NCI-H748 treated with DMSO at 0.1 percent for 48 hours (cell line): Measurements from ENCODE around the gene CT45A9.
"Not testable (repeated sequence)": the region's sequence is repeated elsewhere in the genome, so short reads cannot be mapped to it uniquely, and the experiment has no call there.

ENCODE experiments used
- DNase-seq: peaks from one replicate; lab custom pipeline; 2025; lab: John Stamatoyannopoulos, UW

CT45A9 gene, protein sequence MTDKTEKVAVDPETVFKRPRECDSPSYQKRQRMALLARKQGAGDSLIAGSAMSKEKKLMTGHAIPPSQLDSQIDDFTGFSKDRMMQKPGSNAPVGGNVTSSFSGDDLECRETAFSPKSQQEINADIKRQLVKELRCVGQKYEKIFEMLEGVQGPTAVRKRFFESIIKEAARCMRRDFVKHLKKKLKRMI

DNA sequence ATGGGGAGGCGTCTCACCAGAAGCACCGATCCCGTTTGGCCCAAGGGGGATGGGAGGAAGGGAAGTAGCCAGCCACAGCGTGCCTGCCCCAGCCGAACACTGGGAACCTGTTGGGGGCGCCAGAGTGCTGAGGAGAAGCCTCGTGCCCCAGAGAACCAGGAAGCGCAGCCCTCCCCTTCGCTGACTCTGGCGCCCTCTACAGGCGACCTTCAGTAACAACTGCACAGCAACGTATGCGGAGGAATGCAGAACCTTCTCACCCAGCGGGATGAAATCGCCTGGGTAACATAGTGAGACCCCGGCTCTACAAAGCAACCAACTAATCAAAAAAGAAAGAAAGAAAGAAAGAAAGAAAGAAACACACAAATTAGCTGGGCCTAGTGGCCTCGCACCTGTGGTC is at the start of gene CT45A9:
Gene CT45A9 (minus strand): TSS at position 101 of the 400 bp plus-strand sequence. CDS start 3,751 bp downstream, outside the sequence.
- DNase-seq, result not testable (repeated sequence)

DNA sequence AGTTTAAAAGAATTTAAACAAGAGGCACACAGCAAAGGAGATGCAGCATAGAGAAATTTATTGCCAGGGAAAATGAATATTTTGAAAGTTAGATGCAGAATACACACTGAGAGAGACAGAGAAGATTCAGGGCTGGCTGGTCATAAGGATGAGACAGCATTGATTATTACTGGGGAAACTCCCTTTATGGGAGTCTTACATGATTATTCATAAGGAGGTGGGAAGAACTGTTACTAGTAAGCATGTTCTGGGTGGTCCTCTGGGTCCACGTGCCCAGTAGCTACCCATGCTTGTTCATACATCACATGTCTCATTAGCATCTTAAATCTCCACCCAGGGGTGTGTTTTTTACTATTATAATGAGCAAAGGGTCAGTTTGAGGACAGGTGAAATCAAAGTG is 48.9 kb upstream of the CT45A9 start:
- not testable (repeated sequence) for DNase-seq

DNA sequence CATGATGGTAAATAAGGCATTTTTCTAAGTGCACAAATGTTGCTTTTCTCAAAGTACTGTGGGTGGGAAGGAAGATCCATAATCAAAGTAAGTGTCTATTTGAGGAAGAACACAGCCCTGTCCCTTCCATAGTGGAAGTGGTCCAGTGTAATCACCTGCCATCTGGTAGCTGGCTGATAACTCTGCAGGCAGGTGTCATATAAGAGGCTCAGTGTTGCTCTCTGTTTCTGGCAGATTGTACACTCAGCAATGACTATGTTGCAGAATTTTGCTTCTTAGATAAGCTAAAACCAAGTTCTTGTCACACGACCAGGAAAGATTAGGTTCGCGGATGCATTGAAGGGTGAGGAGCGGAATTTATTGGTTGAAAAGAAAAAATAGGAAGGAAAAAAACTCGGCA is 42.8 kb upstream of the CT45A9 start:
- DNase-seq, result no peak

GRCh38 chrX:135910251-135910650 is 38.6 kb upstream of the CT45A9 start:
- no peak for DNase-seq

DNA sequence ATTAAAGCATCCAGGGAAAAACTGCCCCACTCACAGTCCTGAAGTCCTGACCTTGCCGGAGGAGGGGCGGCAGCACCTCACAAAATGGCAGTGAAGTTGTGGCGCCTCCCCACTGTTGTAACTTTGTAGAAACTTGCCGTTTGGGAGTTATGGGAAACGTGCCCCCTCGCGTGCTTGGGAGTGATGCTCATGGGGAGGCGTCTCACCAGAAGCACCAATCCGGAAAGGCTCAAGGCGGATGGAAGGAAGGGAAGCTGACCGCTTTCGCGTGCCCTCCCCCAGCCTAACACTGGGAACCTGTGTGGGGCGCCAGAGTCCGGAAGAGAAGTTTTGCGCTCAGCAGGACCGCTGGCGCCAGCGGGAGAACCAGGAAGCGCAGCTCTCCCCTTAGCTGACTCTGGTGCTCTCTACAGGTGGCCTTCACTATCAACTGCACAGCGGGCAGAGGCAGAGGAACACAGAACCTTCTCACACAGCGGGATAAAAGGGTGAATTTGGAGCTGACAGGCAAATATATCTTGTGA is 21.7 kb upstream of the CT45A9 start, which contains the start of the genes CT45A10 and SAGE1:
Gene CT45A10 (minus strand): TSS at position 151 of the 524 bp plus-strand sequence. CDS start 8,100 bp downstream, outside the sequence.
Gene SAGE1 (plus strand): TSS at position 423 of the 524 bp plus-strand sequence. CDS start 2,527 bp downstream, outside the sequence.
- DNase-seq, result no peak

DNA sequence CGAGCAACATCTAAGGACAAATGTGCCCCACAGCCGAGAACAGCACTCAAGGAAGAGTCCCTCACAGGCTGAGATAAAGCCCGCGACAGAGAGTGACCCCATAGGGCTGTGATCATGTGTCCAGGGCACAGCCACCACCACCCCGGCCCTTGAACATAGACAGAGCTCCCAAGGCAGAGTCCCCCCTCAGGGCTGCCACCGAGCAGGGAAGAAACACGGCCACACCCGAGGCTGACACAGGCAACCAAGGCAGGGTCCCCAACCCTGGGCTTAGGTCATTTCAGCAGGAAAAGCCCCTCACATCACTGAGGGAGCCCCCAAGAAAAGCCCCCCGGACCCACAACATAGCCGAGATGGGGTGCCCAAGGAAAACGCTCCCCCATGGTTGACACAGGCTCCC is 21.2 kb upstream of the CT45A9 start:
- DNase-seq, result no peak

DNA sequence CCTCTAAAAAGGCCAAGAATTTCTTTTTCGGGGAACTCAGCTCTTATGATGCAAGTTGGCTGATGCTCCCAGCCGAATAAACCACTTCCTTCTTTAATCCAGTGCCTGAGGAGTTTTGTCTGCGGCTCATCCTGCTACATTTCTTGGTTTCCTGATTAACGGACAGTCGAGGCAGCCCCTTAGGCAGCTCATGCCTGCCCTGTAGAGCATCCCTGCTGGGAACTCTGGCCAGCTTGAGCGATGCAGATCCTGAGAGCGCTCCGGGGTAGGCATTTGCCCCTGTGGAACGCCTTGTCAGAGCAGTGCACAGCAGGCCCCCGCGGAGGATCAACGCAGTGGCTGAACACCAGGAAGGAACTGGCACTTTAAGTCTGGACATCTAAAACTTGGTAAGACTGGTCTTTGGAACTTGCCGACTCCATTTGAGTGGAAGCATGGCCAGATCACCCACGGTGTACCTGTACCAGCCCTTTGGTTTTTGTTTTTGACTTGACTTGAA is 18.5 kb upstream of the CT45A9 start:
- DNase-seq, result no peak

DNA sequence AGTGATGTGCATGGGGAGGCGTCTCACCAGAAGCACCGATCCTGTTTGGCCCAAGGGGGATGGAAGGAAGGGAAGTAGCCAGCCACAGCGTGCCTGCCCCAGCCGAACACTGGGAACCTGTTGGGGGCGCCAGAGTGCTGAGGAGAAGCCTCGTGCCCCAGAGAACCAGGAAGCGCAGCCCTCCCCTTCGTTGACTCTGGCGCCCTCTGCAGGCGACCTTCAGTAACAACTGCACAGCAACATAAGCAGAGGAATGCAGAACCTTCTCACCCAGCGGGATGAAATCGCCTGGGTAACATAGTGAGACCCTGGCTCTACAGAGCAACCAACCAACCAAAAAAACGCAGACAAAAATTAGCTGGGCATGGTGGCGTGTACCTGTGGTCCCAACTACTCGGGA is 17.4 kb upstream of the CT45A9 start:
- peak; percentile 2 for DNase-seq

DNA sequence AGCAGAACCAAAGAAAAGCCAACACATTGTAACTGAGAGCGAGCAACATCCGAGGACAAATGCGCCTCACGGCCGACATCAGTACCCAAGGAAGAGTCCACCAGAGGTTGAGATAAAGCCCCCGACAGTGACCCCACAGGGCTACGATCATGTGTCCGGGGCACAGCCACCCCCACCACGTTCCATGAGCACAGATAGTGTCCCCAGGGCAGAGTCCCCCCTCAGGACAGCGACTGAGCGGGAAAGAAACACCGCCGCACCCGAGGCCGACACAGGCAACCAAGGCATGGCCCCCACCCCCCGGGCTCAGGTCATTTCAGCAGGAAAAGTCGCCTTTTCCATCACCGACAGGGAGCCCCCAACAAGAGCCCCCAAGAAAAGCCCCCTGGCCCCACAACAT is 16.6 kb upstream of the CT45A9 start:
- not testable (repeated sequence) for DNase-seq

DNA sequence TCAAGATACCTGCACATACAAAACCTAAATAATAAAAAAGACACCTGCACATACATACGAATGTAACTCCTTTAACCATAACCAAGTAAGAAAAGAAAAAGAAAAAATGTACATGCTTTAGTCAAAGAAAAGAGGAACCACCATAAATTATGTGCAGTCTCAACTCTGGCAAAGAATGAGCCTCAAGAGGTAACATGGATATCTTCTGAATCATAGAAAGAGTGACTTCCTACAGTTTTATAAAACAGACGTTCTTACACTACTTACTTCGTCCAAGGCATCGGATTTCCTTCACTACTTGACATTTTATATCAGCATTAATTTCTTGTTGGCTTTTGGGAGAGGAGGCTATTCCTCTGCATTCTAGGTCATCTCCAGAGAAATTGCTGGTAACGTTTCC is 11.1 kb upstream of the CT45A9 start:
- not testable (repeated sequence) for DNase-seq

GRCh38 chrX:135854438-135854837 is 17.2 kb downstream of the CT45A9 start, which contains the start of gene CT45A8:
TSS of gene CT45A8 (minus strand) at chrX:135854538. CDS start at chrX:135850783, 3,755 bp downstream.
- not testable (repeated sequence) for DNase-seq

GRCh38 chrX:135837180-135837579 is 34.4 kb downstream of the CT45A9 start, which contains the start of gene CT45A7:
TSS of gene CT45A7 (minus strand) at chrX:135837280. CDS start at chrX:135833533, 3,747 bp downstream.
- not testable (repeated sequence) for DNase-seq

DNA sequence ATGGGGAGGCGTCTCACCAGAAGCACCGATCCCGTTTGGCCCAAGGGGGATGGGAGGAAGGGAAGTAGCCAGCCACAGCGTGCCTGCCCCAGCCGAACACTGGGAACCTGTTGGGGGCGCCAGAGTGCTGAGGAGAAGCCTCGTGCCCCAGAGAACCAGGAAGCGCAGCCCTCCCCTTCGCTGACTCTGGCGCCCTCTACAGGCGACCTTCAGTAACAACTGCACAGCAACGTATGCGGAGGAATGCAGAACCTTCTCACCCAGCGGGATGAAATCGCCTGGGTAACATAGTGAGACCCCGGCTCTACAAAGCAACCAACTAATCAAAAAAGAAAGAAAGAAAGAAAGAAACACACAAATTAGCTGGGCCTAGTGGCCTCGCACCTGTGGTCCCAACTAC is 51.7 kb downstream of the CT45A9 start, which contains the start of gene CT45A2:
Gene CT45A2 (minus strand): TSS at position 101 of the 400 bp plus-strand sequence. CDS start 3,747 bp downstream, outside the sequence.
- DNase-seq, result not testable (repeated sequence)
